IPS DF 19.7 (cell line): ENCODE measurements around the gene SLC16A8.
"Not testable (repeated sequence)": the region's sequence is repeated elsewhere in the genome, so short reads cannot be mapped to it uniquely, and the experiment has no call there.

Experiments used
- DNase-seq: peaks from one replicate; pipeline ENCODE4 v3.0.0-alpha.2; 2013; ENCODE audit warnings: low read depth, low spot score

Gene SLC16A8

DNA sequence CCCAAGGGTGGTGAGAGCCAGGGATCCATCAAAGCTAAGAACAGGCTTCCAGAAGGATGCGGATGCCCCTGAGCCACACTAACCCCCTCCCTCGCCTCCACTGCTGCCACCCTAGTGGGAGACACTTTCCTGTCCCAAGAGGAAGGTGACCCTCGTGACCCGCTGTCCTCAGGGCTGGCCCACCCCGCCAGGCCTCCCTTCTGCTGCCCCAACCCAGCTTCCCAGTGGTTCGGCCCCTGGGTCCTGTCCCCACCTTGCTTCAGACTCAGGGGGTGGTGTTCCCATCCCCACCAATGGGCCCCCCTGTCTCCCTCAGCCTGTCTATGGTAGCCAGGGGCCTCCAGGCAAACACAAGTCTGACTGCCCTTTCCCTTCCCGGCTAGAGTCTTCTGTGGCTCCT is 33.3 kb downstream of the SLC16A8 start:
- DNase-seq: no peak

DNA sequence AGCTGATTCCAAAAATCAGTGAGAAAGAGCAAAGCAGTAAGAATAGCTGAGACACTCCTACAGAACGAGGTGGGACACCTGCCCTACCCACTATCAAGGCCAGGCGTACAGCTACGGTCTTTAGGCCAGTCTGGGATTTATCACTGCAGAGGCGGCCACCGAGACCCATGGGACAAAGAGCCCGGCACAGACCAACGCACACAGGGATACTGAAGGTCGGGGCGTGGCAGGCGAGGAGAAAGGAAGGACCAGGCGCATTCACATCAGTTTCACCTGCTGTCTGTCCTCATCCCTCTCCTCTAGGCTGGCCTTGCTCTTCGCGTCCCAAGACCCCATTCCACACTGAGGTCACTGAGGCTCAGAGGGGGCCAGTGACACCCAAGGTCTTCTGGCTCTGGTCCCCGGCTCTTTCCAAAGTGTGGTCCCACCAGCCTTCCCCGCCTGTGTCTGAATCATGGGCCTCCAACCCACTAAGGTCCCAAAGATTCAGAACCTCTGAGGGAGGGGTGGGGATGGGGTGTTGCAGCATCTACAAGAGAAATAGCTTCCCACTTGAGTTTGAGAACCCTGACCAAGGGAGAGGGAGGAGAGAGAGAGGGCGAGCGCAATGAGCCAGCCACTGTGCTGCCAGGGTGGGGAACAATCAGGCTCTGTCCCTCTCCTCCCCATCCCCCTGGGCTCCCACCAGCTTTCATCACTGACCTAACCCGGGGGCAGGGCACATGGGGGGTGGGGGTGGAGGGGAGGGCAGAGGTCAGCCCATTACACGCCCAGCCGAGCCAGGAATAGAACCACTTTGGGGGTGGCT is 34.0 kb downstream of the SLC16A8 start:
- no peak for DNase-seq

DNA sequence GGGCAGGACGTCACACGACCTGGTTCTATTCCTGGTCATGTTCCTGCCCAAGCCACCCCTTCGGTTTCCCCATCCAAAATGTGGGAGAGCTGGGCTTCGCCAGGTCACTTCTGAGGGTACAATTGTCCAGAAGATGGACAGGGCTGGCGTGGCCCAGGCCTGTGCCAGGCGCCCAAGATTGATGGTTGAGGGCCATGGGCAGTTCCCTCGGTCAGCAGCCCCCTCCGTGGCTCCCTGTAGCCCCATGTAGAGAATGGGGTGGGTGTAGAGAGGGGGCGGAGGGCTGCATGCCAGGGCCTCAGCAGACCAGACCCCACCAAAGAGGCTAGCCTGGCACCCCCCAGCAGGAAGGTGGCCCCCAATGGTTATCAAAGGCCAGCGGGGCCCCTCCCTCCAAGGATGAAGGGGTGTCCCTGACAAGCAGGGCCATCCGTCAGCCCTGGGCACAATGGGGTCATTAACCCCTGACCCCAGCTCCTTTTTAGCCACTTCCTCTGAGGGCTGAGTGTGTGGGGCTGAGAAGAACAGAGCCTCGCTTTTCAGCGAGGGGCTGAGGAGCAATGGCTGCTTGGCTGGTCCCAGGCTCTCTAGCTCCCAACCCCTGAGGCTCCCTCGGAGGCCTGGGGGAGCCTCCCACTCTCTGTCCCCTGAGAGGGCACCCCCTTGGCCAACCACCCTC is 37.8 kb downstream of the SLC16A8 start:
- no peak for DNase-seq

DNA sequence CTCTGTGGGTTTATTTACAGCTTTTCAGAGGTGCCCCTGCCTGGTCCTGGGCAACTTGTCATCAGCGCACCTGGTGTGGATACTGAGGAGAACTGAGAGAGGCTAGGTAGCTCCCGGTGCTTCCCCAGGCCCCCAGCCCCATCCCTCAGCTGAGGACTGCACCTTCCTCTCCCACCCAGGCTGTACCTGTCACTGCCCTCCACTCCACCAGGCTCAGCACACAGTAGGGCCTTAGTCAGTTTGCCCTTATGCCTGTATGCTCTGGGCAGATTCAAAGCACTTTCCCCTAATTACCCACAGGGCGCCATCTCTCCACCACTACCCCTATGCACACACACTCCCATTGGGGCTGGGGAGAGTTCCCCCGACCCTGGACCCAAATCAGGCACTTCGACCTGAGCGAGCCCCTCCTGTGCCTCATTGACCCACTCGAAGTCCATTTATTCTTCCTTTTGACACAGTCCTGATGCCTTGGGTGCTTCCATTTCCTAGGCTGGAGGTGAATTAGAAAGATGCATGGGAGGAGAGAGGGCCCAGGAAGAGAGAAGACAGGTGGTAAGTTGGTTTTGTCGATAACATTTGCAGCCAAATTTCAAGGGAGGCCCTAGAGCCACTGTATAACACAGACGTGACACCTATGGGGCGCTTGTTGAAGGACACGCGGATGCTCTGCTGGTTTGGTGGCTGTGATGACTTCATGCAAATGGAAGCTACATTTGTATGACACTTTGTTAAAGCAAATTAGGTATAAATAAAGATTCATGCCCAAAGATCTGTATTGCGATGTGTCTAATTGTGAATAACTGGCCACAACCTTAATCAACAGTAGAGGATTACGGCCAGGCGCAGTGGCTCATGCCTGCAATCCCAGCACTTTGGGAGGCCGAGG is 40.6 kb downstream of the SLC16A8 start:
- DNase-seq: no peak

DNA sequence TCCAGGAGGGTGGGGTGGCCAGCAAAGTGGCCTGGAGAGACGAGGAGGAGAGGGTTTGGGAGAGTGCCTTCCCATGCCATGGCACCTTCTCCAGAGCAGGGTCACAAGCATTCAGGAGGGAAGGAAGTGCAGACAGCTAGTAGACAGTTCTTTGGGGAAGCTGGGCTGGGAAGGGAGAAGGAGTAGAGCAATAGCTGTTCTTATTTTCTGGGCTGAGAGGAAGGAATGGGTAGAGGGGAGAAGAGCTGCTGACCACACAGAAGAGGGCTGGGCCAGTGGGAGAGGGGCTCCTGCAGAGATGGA is 41.5 kb downstream of the SLC16A8 start:
- no peak for DNase-seq

DNA sequence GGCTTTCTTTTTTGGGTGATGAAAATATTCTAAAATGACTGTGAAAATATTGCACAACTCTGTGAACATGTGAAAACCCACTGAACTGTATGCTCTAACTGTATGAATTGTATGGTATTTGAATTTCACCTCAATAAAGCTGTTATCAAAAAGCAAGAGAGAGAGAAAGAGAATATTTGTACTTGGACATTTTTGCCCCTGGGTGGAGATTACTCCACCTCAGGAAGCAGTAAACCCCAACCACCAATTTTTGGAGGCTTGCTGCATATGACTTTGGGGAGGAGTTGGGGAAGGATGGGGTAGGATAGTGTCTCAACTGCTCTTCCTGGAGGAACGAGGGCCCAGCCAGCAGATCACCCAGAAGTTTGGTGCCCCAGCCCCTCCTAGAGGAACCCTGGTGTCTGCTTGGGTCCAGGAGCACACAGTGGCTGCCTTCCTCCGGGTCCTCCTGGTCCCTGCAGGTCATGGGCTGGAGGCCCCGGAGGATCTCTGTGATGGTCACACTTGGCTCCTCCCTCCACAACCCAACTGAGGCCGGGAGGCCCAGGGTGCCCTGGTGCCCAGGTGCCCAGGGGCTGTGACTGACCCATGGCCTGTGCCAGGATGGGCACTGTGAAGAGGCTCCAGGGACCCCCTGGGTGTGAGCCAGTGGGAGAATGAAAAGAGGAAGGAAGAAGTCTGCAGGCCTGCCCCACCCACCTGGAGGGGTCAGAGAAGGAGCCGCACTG is 42.1 kb downstream of the SLC16A8 start:
- DNase-seq: no peak

DNA sequence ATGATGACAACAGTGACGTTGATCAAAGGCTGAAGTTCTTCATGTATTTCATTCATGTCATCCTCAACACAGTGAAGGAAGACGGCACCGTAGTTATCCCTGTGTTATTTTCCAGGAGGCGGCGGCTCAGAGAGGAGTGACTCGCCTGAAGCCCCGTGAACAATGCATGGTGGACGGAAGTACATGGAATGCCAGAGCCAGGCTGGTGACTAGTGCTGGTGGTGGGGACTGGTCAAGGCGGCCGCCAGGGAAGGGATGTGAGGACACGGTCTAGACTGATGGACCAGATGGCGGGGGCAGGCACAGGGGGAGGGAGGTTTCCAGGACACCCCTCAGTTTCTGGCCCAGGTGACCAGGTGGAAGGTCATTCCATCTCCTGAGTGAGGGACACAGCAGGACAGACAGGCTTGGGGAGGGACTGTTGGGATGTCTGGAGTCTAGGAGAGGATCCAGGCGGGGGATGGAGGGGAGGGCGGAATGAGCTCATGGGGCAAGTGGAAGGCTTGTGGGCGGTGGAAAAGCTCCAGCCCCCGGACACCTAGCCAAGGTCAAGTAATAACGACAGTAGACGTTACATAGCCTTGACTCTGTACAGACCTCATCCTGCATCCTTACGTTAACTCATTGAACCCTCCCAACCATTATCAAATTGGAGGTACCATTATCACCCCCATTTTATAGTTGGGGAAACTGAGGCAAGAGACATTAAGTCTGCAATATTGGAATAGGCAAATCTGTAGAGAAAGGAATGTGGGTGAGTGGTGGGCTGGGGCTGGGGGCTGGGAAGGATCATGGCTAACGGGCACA is 42.8 kb downstream of the SLC16A8 start:
- no peak for DNase-seq

DNA sequence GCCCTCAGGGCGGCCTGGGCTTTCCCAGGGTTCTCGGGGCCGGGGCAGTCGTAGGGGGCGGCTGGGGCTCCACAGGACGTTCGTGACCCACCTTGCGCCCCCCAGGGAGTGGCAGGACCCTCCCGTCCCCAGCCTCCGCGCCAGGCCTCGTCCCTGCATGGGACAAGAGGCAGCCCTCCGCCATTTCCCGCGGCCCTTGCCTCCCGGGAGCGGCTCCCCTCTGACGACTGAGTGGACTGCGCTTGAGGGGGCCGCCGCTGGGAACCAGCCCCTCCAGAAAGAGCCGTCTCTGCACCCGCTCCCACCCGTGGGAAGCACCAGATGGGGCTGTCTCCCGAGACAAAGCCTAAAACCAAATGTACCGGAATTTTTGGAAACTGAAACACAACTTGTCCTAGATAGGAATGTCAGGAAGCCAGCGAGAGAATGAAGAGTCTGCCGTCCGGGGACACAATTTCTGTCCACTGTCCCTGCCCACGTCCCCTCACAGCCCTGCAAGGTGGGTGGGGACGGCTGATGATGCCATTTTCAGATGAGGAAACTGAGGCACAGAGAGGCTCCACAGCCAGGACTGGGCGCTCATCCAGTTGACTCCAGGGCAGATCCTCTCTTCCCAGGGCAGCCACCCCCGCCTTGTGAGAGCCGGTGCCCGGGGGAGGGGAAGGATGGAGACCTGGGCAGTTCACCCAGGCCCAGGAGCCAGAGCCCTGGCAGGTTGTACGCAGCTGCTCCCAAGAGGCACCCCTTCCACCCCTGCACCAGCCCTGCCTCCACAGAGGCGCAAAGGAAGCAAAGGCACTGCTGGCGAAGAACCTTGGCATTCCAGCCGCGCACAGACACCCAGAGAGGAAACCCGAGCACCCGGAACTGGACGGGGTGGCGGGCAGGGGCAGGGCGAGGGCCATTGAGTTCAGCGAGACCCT is 44.8 kb downstream of the SLC16A8 start:
- DNase-seq: no peak

DNA sequence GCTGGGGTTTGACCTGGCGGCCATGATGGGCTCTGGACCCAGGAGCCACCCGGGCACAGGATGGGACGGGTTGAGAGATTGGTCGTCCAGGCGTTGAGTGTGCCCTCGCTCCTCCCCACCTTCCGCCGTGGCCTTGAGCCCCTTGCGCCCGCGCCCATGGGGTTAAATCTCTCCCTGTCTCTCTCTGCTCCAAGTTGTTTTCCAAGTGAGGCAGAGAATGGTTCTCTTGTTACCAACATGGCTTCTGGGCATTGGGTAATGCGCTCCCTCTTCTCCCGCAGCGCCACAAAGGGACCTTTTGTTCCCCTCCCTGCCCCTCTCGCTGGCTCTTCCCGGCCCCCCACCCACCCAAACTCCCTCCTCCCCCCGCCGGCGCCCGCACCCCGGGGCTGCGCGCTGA is 45.6 kb downstream of the SLC16A8 start:
- DNase-seq: no peak

DNA sequence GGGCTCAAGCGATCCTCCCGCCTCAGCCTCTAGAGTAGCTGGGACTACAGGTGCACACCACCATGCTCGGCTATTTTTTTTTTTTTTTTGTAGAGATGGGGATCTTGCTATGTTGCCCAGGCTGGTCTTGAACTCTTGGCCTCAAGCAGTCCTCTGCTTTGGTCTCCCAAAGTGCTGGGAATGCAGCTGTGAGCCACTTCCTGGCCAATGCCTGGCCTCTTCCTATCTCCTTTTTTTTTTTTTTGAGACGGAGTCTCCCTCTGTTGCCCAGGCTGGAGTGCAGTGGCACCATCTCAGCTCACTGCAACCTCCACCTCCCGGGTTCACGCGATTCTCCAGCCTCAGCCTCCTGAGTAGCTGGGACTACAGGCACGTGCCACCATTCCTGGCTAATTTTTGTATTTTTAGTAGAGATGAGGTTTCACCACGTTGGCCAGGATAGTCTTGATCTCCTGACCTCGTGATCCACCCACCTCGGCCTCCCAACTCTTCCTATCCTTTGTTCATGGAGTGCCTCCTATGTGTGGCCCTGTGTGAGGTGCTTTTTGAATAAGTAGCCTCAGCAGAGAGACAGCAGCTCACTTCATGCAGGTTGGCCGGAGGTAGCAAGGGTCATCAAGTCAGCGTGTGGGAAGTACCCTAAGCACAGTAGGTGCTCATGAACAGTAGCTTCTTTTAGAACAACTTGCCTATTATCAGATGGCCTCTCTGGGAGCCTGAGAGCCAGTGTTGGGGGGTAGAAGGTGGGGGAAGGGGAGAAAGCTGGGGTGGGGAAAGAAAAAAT is 46.4 kb downstream of the SLC16A8 start:
- not testable (repeated sequence) for DNase-seq

DNA sequence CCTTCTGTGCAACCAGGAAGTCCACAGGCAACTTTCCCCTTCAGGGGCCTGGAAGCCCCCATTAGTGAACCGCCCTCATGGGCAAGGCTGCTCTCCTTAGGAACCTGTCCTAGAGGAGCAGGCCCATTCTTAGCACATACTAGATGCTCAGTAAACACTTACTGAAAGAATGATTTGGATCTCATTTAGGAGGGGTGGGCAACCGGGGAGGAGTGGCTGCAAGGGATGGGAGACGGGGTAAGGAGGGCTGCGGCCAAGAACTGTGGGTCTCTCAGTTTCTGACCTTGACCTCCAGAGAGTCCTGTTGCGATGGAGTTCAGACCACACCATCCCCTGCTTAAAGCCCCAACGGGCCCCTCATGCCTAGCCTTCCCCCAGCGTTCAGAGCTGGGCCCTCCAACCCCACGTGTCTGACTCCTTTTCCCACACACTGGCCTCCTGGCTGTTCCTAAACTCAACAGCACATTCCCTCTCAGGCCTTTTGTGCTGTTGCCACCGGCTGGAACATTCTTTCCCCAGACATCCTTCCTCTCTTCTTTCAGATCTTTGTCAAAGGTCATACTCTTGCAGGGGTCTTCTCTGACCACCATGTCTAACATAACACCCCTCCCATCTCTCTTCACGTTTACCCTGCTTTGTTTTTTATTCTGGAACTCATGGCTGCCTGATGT is 47.5 kb downstream of the SLC16A8 start:
- DNase-seq: no peak

DNA sequence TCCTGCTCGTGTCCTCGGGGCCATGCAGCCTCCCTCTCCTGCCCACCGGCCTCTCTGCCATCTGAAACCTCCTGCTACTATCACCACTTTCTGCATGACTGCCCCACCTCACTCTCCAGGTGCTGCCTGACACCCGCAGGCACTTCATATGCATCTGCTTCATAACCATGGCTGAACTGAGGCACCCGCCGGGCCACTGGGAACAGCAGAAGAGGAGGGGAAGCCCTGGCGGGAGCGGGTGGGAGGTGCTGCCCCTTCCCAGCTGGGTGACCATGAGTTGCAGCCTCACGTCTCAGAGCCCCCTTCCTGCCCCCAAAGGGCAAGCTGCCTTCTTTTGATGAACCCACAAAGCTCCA is 48.5 kb downstream of the SLC16A8 start:
- DNase-seq: no peak

DNA sequence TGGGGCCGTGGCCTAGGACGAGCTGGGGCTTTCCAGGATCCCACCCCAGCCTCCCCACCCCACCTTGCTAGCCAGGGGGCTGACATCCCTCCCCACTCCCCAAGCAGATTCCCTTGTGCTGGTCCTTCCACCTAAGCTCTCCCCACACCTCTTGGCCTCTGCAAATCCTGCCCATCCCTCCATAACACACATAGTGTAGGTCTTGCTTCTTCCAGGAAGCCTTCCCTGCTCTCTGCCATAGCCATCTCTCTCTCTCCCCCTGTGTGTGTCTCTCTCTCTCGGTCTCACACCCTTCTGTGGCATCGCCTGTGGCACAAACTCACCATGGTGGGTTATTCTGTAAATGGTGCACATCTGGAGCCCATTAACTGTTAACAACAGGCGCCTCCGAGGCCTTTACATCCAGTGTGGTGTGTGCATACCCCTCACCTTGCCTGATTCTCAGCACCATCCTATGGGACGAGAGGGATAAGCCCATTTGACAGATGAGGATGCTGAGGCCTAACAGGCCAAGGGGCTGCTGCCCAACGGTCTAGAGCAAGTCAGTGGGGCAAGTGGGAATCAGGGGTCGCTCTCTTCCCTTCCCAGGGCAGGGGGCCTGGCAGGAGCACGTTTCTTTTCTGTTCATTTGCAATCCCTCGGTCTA is 49.0 kb downstream of the SLC16A8 start:
- DNase-seq: no peak

DNA sequence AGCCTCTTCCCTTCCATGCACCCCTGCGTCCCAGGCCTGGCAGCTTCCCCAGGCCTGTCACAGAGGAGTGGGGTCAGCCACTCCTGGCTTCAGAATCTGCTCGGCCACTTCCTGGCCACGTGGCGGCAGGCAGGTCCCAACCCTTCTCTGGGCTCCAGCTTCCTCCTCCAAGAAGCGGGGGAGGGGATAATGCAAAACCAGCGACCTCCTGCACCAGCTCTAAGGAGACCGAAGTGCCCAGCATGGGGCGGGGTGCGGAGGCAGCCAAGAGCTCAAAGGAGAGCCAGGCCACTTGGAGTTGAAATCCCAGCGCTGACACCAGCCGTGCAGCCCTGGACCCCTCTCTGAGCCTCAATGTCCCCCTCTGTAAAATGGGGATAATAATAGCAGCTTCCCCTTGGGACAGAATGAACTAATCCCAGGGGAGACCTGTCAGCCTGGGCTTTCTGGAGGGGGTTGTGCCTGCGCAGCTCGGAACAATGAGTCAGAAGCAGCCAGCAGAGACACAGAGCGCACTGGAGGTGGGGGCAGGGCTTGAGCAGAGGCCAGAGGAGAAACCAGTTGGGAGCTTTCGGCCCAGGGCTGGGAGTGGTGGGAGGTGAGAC is 49.6 kb downstream of the SLC16A8 start:
- peak; percentile 80 for DNase-seq

DNA sequence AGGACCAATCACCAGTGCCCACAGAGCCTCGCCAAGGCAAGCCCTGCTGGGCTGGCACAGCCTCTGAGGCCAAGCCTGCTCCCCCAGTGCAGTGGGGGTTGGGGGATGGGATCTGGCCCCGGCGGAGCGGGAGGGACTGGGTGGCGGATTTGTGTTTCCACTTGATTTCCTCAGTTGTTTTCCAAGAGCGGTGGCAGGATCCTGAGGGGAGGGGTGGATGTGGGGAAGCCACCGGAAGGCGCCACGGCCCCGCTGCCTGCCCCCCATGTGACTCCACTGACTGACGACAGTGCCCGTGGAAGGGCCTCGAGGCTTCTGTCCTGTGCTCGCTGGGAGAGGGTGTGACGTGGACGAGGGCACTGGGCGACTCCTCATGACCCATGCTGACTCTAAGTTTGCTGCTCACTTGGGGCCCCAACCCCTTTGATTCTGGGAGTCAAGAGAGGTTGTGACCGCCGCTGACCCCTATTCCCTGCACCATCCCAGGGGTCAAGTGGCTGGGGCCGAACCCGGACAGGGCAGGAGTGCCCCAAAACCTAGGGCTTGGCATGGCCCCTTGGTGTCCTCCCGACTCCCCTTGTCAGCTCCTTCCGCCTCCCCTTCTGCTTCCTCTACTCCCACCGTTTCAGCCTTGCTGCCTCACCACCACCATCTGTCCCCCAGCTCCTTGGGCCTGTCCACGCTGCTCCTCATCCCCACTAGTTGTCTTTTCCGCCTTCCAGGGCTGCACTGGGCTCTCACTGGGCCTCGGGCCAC is 50.3 kb downstream of the SLC16A8 start:
- no peak for DNase-seq

DNA sequence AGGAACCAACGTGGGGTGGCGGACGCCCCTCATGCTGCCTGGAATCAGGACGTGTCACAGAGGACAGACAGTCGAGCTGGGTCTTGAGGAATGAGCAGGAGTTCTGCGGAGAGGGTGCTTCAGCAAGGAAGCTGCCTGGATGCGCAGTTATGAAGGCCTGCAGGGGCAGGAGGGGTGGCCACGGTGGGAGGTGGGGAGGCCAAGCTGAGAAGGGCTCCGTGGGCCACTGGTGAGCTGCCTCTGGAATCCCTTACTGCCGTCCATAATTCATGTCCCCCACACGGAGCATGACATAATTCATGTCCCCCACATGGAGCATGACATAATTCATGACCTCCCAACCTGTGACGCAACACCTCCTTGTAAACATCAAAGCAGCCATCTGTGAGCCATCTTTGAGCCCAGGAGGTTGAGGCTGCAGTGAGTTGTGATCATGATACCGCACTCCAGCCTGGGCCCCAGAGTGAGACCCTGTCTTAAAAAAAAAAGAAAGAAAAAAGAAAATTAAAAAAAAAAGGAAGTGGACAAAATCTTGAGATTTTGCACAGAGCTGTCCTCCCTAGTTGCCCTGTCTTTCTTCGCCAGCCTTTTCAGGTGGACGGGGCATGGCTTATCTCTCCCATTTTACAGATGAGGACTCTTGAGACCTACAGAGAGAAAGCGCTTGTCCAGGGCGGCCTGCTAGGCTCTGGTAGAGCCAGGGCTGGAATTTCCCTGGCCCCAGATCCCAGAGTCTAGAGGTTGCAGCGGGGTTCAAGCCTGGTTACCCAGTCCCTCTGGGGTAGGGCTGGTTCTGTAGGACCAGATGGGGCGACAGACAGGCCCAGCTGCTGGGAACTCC is 51.1 kb downstream of the SLC16A8 start:
- DNase-seq: no peak
